D721Med (cell line): ENCODE results near the gene ZNF23.

ENCODE experiments used
- DNase-seq: peaks from one replicate; pipeline ENCODE4 v3.0.0; 2011; ENCODE audit warnings: low spot score; ENCODE audit not compliant: insufficient read length
- FAIRE-seq: peaks from 2 replicates; lab custom pipeline; 2011; peaks lifted over from hg19 to GRCh38; lab: Jason Lieb, UNC
- TF ChIP-seq, protein P1 (sequence below): IDR thresholded peaks from 2 replicates; pipeline ENCODE4 v1.5.1; 2012; ENCODE audit warnings: mild to moderate bottlenecking, control low read depth; ENCODE audit not compliant: insufficient read depth; ENCODE audit errors: missing control alignments

The ZNF23 gene

DNA sequence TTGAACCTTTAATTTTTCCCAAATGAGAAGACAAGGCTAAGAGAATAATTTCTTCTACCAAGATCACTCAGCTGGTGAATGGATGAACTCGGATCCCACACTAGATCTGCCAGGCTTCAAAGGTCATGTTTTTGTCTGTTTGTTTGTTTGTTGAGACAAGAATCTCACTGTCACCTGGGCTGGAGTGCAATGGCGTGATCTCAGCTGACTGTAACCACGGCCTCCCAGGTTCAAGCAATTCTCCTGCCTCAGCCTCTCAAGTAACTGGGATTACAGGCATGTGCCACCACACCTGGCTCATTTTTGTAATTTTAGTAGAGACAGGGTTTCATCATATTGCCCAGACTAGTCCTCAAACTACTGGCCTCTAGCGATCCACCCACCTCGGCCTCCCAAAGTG lies 20.5 kb upstream of the ZNF23 start:
- DNase-seq (no peak), FAIRE-seq (no peak)
- TF ChIP-seq, protein P1, sequence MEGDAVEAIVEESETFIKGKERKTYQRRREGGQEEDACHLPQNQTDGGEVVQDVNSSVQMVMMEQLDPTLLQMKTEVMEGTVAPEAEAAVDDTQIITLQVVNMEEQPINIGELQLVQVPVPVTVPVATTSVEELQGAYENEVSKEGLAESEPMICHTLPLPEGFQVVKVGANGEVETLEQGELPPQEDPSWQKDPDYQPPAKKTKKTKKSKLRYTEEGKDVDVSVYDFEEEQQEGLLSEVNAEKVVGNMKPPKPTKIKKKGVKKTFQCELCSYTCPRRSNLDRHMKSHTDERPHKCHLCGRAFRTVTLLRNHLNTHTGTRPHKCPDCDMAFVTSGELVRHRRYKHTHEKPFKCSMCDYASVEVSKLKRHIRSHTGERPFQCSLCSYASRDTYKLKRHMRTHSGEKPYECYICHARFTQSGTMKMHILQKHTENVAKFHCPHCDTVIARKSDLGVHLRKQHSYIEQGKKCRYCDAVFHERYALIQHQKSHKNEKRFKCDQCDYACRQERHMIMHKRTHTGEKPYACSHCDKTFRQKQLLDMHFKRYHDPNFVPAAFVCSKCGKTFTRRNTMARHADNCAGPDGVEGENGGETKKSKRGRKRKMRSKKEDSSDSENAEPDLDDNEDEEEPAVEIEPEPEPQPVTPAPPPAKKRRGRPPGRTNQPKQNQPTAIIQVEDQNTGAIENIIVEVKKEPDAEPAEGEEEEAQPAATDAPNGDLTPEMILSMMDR = no peak

DNA sequence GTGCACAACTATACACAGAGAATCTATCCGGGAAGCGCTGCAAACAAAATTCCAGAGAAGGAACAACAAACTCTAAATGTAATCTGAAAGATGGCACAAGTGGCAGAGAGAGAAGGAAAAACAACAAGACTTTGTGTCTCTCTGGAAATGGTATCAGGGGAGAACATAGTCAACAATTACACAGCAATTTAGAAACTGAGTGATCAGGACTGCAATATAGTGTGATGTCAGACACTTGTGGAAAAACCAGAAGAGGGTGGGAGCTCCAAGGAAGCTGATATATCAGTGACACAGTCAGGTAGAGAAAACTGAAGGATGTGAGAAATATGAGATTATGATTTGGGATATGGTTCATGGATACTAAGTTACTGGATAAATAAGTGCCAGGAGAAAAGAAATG lies 18.9 kb upstream of the ZNF23 start:
- DNase-seq (no peak), FAIRE-seq (no peak)
- TF ChIP-seq, protein P1 = no peak

DNA sequence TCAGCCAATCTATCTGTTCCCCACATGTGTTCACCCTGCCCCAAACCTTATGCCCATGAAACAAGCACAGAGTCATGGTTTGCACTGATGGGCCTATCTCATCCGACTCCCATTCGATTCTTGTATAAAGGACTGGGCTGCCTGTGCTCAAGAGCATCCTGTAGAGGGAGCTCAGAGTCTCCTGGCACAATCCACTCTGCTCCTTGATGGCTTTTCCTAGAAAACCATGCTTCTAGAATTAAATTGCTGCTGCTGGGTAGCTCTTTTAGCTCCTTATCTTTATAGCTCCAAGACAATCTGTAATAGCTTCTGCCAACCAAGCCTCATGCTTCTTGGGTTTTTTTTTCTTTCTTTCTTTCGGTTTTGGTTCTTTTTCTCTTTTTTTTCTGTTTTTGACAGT lies 17.4 kb upstream of the ZNF23 start:
- TF ChIP-seq, protein P1 = peak; percentile 57
- FAIRE-seq (no peak), DNase-seq (no peak)

DNA sequence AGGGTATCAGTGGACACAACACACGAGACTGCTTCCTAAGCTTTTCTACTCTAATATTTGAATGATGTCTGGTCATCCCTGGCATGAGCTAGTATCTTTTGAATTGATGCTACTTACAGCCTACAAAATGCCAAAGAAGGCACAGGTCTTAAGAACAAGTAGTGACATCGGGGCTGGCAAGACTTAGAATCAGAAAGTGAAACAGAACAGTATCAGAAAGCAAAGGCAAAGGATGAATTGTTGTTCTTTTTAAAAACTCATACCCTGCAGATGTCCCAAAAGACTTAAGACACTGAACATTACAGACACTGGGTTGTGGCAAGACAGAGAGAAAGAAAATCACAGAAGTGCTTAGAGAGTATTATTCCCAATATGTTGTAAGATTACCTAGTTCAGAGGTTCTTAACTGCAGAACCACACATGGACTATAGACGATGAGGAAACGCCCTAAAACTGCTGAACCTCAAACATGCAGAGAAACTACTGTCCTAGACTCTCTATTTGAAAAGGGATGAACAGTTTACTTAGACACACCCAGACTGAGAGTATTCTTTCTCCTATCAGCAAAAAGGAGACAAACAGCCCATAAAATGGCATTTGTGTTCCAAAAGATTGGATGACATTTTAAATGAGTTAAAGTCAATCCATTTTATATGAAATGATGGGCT lies 14.5 kb upstream of the ZNF23 start:
- DNase-seq = no peak
- TF ChIP-seq, protein P1 = no peak
- no peak for FAIRE-seq

DNA sequence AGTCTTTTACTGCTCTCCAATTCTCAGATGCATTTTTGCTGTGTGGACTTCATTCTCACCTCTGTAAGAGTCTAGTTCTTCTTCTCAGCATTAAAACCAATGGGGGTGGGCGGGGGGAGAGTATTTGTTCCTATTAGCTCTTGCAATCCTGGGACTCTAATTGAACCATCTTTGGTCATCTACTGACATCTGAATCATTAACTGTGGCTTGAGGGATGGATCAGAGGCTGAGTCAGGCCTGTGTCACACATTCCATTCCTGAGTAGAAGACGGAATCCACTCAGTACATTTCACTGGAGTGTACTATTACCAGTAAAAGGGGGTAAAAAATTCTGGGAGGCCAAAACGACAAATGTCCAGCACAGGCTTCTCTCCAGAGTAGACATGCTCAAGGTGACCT lies 12.8 kb upstream of the ZNF23 start:
- TF ChIP-seq, protein P1 = no peak
- DNase-seq (no peak), FAIRE-seq (no peak)

DNA sequence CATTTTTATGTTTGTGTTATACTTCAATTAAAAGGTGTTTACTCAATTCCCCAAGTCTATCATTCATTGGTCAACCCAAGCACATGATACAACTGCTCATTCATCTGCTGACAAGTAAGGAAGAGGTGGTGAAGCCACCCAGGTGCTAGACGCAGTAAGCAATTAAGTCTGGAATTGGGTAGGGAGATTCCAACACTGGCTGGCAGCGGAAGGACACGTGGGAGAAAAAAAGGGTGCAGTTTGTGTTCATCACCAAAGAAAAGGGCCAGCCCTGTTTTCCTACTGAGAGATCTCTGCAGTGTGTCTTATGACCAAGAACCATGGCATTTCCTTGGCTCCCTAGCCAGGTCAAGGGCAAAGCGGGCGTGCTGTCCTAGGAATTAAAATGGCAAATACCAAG lies 11.8 kb upstream of the ZNF23 start:
- FAIRE-seq (no peak), DNase-seq (no peak)
- TF ChIP-seq, protein P1 = no peak

DNA sequence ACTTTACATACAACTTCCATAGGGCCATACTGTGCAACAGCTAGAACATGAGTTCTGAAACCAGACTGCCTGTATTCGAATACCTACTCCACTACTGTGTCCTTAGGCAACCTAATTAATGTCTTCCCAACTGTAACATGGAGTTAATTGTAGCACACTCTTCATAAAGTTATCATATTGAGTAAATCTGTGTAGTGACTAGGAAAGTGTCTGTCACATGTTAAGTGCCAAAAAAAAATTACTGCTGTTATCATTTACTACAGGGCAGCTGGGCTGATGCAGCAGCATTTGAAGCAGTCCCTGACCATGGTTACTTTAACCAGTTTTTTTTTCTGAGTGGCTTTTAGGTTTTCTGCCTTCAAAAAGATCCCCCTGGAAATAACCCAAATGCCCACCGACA lies 10.9 kb upstream of the ZNF23 start:
- TF ChIP-seq, protein P1 = no peak
- FAIRE-seq (no peak), DNase-seq (no peak)
